HEK293 (cell line): ENCODE measurements around the gene DDX23.

Source experiments
- CTCF ChIA-PET: fragments of 350-600 bp; formaldehyde crosslinking; extraction: SDS; loops from one replicate; lab custom pipeline; 2021; ENCODE audit warnings: antibody characterized with exemption; lab: Yijun Ruan, JAX
- POLR2A ChIA-PET: fragments of 300-600 bp; formaldehyde crosslinking; extraction: SDS; loops from one replicate; lab custom pipeline; 2020; ENCODE audit warnings: antibody characterized with exemption, inconsistent platforms; lab: Yijun Ruan, JAX
- H3K27ac ChIP-seq: fragments of 200-500 bp; sonication (Bioruptor generic); 2 replicates; pipeline ENCODE4 v1.5.1; 2014; ENCODE audit warnings: low read depth, low read length, control low read depth, inconsistent platforms; ENCODE audit errors: extremely low read depth
- H3K36me3 ChIP-seq, 2 experiments: fragments of 200-500 bp in 1 of 2; sonication (Bioruptor generic) in 1 of 2; 1 replicate in 1 of 2; 2 replicates in 1 of 2; pipeline ENCODE4 v1.5.1; 2014 to 2017; ENCODE audit warnings: inconsistent platforms in 2 of 2, low read length in 2 of 2; ENCODE audit not compliant: control insufficient read depth in 2 of 2, insufficient read depth in 1 of 2
- H3K4me1 ChIP-seq: fragments of 200-500 bp; sonication (Bioruptor generic); 2 replicates; pipeline ENCODE4 v1.5.1; 2014; ENCODE audit warnings: mild to moderate bottlenecking, low read length, inconsistent platforms; ENCODE audit not compliant: control insufficient read depth, insufficient read depth
- H3K4me3 ChIP-seq: 2 replicates; pipeline ENCODE4 v1.5.1; 2011; ENCODE audit warnings: low read depth, mild to moderate bottlenecking, control low read depth, low read length, moderate library complexity
- H3K9me3 ChIP-seq: fragments of 200-500 bp; sonication (Bioruptor generic); 2 replicates; pipeline ENCODE4 v1.5.1; 2014; ENCODE audit warnings: low read depth, low read length, inconsistent platforms; ENCODE audit not compliant: control insufficient read depth, insufficient read depth
- CTCF ChIP-seq: fragments of 450-650 bp; formaldehyde crosslinking; IDR thresholded peaks from 2 replicates; pipeline ENCODE4 v1.5.1; 2016; ENCODE audit warnings: missing biosample characterization, missing genetic modification characterization
- IKZF3 ChIP-seq: fragments of 450-650 bp; IDR thresholded peaks from 2 replicates; pipeline ENCODE4 v1.5.0; 2018; ENCODE audit warnings: missing biosample characterization, mild to moderate bottlenecking, missing genetic modification characterization, moderate library complexity
- KLF10 ChIP-seq: fragments of 450-650 bp; IDR thresholded peaks from 2 replicates; pipeline ENCODE4 v1.5.1; 2018; ENCODE audit warnings: missing biosample characterization, mild to moderate bottlenecking, missing genetic modification characterization
- MYNN ChIP-seq: fragments of 450-650 bp; formaldehyde crosslinking; IDR thresholded peaks from 2 replicates; pipeline ENCODE4 v1.5.1; 2016; ENCODE audit warnings: missing biosample characterization, missing genetic modification characterization, borderline replicate concordance
- PBX3 ChIP-seq: sonication (generic); formaldehyde crosslinking; IDR thresholded peaks from 2 replicates; pipeline ENCODE4 v1.8.1; 2022; ENCODE audit warnings: mild to moderate bottlenecking, moderate library complexity, missing genetic modification reagents
- ZBTB11 ChIP-seq: fragments of 450-650 bp; formaldehyde crosslinking; conservative IDR thresholded peaks from 2 replicates; pipeline ENCODE4 v1.5.1; 2016; ENCODE audit warnings: low read depth, missing biosample characterization, missing genetic modification characterization
- ZBTB26 ChIP-seq: fragments of 450-650 bp; formaldehyde crosslinking; optimal IDR thresholded peaks from 2 replicates; pipeline ENCODE3; 2016; ENCODE audit warnings: missing biosample characterization, mild to moderate bottlenecking, missing genetic modification characterization
- ZBTB6 ChIP-seq: fragments of 450-650 bp; formaldehyde crosslinking; IDR thresholded peaks from 2 replicates; pipeline ENCODE4 v1.5.1; 2017; ENCODE audit warnings: missing biosample characterization, missing genetic modification characterization
- ZBTB8A ChIP-seq: fragments of 450-650 bp; formaldehyde crosslinking; IDR thresholded peaks from 2 replicates; pipeline ENCODE4 v1.5.1; 2016; ENCODE audit warnings: missing biosample characterization, missing genetic modification characterization
- ZNF132 ChIP-seq: fragments of 450-650 bp; formaldehyde crosslinking; IDR thresholded peaks from 2 replicates; pipeline ENCODE4 v1.5.1; 2017; ENCODE audit warnings: missing biosample characterization, missing genetic modification characterization, borderline replicate concordance
- ZNF19 ChIP-seq: fragments of 450-650 bp; formaldehyde crosslinking; IDR thresholded peaks from 2 replicates; pipeline ENCODE4; 2016; ENCODE audit warnings: missing biosample characterization, missing genetic modification characterization, low read depth
- ZNF302 ChIP-seq: fragments of 450-650 bp; formaldehyde crosslinking; IDR thresholded peaks from 2 replicates; pipeline ENCODE4 v1.5.1; 2016; ENCODE audit warnings: missing biosample characterization, missing genetic modification characterization, low read depth
- ZNF391 ChIP-seq: fragments of 450-650 bp; formaldehyde crosslinking; IDR thresholded peaks from 2 replicates; pipeline ENCODE4 v1.5.1; 2016; ENCODE audit warnings: low read depth, missing biosample characterization, missing genetic modification characterization, borderline replicate concordance
- ZNF513 ChIP-seq: fragments of 450-650 bp; IDR thresholded peaks from 2 replicates; pipeline ENCODE4 v1.5.1; 2018; ENCODE audit warnings: missing biosample characterization, missing genetic modification characterization
- ZNF571 ChIP-seq: fragments of 450-650 bp; formaldehyde crosslinking; IDR thresholded peaks from 2 replicates; pipeline ENCODE4 v1.5.0; 2017; ENCODE audit warnings: missing biosample characterization, missing genetic modification characterization
- ZNF660 ChIP-seq: fragments of 450-650 bp; IDR thresholded peaks from 2 replicates; pipeline ENCODE4 v1.5.1; 2018; ENCODE audit warnings: missing biosample characterization, mild to moderate bottlenecking, missing genetic modification characterization
- ZNF692 ChIP-seq: fragments of 450-650 bp; formaldehyde crosslinking; IDR thresholded peaks from 2 replicates; pipeline ENCODE4 v1.5.1; 2016; ENCODE audit warnings: missing biosample characterization, missing genetic modification characterization
- ZSCAN30 ChIP-seq: fragments of 450-650 bp; IDR thresholded peaks from 2 replicates; pipeline ENCODE4 v1.5.1; 2018; ENCODE audit warnings: missing biosample characterization, mild to moderate bottlenecking, missing genetic modification characterization, moderate library complexity

DDX23 gene

GRCh38 chr12:48815126-48816110 lies 36.5 kb downstream of the DDX23 start (continued):
- TF ChIP-seq ZNF19 (tag by site-specific recombination) = no peak
- no peak for TF ChIP-seq ZNF571 (tag by site-specific recombination)

GRCh38 chr12:48814262-48815125 lies 37.5 kb downstream of the DDX23 start:
- Histone ChIP-seq H3K9me3 (no peaks in the 10 kb centered on the region), H3K4me1 (peaks cover 3% of the 10 kb centered on the region; the same call in 1 of the 2 replicates), H3K4me3 (peak overlapping the region; percentile 63), H3K36me3 (no peaks in the 10 kb centered on the region), H3K27ac (peak overlapping the region; percentile 79; the same call in 1 of the 2 replicates)
- POLR2A ChIA-PET = interaction anchor here (0.6 to 2.3 kb wide), 6 partner anchors 12 to 69 kb away, joined by 3 to 12 read pairs (median 8); partner anchors contain the start of genes ADCY6 and DDX23
- CTCF ChIA-PET = interaction anchor here (0.5 to 7.1 kb wide), 47 partner anchors 10 to 1098 kb away, joined by 3 to 53 read pairs (median 4); partner anchors contain the start of genes ADCY6 and DDX23
- peak; percentile 8; the same call in 1 of the 2 replicates for TF ChIP-seq ZNF513 (tag by site-specific recombination)
- TF ChIP-seq ZNF302 (tag by site-specific recombination) = no peak
- TF ChIP-seq ZNF692 = peak; percentile 58
- TF ChIP-seq CTCF (tag by site-specific recombination) = peak; percentile 99
- TF ChIP-seq MYNN = 0 out of 2 replicates have a peak, but pooled peaks have one; percentile 14
- peak; percentile 39 for TF ChIP-seq IKZF3 (tag by site-specific recombination)
- no peak for TF ChIP-seq ZBTB11 (tag by site-specific recombination)
- peak; percentile 1; the same call in 1 of the 2 replicates for TF ChIP-seq ZBTB6 (tag by site-specific recombination)
- peak; percentile 40; the same call in 1 of the 2 replicates for TF ChIP-seq PBX3 (CRISPR knock-in tag)
- peak; percentile 75 for TF ChIP-seq ZBTB26 (tag by site-specific recombination)
- TF ChIP-seq ZSCAN30 (tag by site-specific recombination) = peak; percentile 94
- TF ChIP-seq KLF10 = peak; percentile 71
- peak; percentile 95 for TF ChIP-seq ZBTB8A (tag by site-specific recombination)
- TF ChIP-seq ZNF391 (tag by site-specific recombination) = peak; percentile 75; the same call in 1 of the 2 replicates
- TF ChIP-seq ZNF660 (tag by site-specific recombination) = peak; percentile 97
- TF ChIP-seq ZNF132 (tag by site-specific recombination) = no peak
